ENCODE measurements around the gene SKIC2. TPM values are rescaled to one million over a fixed set of nuclear protein-coding genes. Genes with fewer than 3 reads are reported as not detected.
A peak's percentile ranks its signal among the peaks of the same experiment; 100 is the strongest.
"Not testable (repeated sequence)": the region's sequence is repeated elsewhere in the genome, so short reads cannot be mapped to it uniquely, and the experiment has no call there.

The SKIC2 gene
- total RNA-seq = 78.6 to 84.3 TPM (median 82.0 TPM) in 3 replicates

- Mint-ChIP-seq H3K9me3 (no peaks in the 10 kb centered on the region), H3K36me3 (peaks cover 43% of the 10 kb centered on the region), H3K27me3 (ENCODE audit: low read depth) (no peaks in the 10 kb centered on the region), H3K4me3 (peak within 1 kb of the TSS; percentile 97), H3K27ac (peak within 1 kb of the TSS; percentile 94), H3K4me1 (peaks cover 27% of the 10 kb centered on the region)
- DNase-seq (ENCODE audit: low spot score in 2 of 2, unreplicated experiment in 2 of 2) = peak; percentile 96 to 97
- TF ChIP-seq CTCF (IDR thresholded peaks at IDR 0.05; ENCODE audit: unreplicated experiment) = no peak
Observed at GRCh38 chr6:31958741-31959739, at the start of gene SKIC2, which contains the start of gene NELFE. TSS of gene SKIC2 (plus strand) at chr6:31959175. CDS start at chr6:31959193, 18 bp downstream. TSS of gene NELFE (minus strand) at chr6:31958971. CDS start at chr6:31958446, 525 bp downstream.

- H3K27me3 Mint-ChIP-seq (ENCODE audit: low read depth); H3K36me3 Mint-ChIP-seq; H3K4me3 Mint-ChIP-seq: not testable (repeated sequence)
Observed at GRCh38 chr6:31909298-31909697, 49.7 kb upstream of the SKIC2 start.

GRCh38 chr6:31911826-31912585, 47.0 kb upstream of the SKIC2 start:
- Mint-ChIP-seq H3K4me3 (no peak overlapping the region), H3K27ac (no peak overlapping the region), H3K9me3 (no peaks in the 10 kb centered on the region), H3K4me1 (peaks cover 4% of the 10 kb centered on the region), H3K36me3 (no peaks in the 10 kb centered on the region), H3K27me3 (ENCODE audit: low read depth) (no peaks in the 10 kb centered on the region)
- TF ChIP-seq CTCF (IDR thresholded peaks at IDR 0.05; ENCODE audit: unreplicated experiment) = no peak
- DNase-seq (ENCODE audit: low spot score in 2 of 2, unreplicated experiment in 2 of 2) = no peak

More at GRCh38 chr6:31909298-31909697, 49.7 kb upstream of the SKIC2 start:
- H3K27ac Mint-ChIP-seq; H3K9me3 Mint-ChIP-seq; H3K4me1 Mint-ChIP-seq; DNase-seq (ENCODE audit: low spot score in 2 of 2, unreplicated experiment in 2 of 2): not testable (repeated sequence)

- peaks cover 8% of the 10 kb centered on the region for H3K4me1 Mint-ChIP-seq
- TF ChIP-seq CTCF (IDR thresholded peaks at IDR 0.05; ENCODE audit: unreplicated experiment) = no peak
- H3K9me3 Mint-ChIP-seq = no peaks in the 10 kb centered on the region
- no peak for DNase-seq (ENCODE audit: low spot score in 2 of 2, unreplicated experiment in 2 of 2)
- H3K36me3 Mint-ChIP-seq = no peaks in the 10 kb centered on the region
- no peak overlapping the region for H3K4me3 Mint-ChIP-seq
- H3K27me3 Mint-ChIP-seq (ENCODE audit: low read depth) = no peaks in the 10 kb centered on the region
- no peak overlapping the region for H3K27ac Mint-ChIP-seq
Observed at GRCh38 chr6:31915351-31915750, 43.6 kb upstream of the SKIC2 start.

GRCh38 chr6:31915756-31916155, 43.2 kb upstream of the SKIC2 start:
- H3K4me3 Mint-ChIP-seq = no peak overlapping the region
- H3K36me3 Mint-ChIP-seq = no peaks in the 10 kb centered on the region
- H3K27me3 Mint-ChIP-seq (ENCODE audit: low read depth) = no peaks in the 10 kb centered on the region
- DNase-seq (ENCODE audit: low spot score in 2 of 2, unreplicated experiment in 2 of 2) = no peak
- peaks cover 8% of the 10 kb centered on the region for H3K4me1 Mint-ChIP-seq
- peak overlapping the region; percentile 1 for H3K27ac Mint-ChIP-seq
- TF ChIP-seq CTCF (IDR thresholded peaks at IDR 0.05; ENCODE audit: unreplicated experiment) = no peak
- no peaks in the 10 kb centered on the region for H3K9me3 Mint-ChIP-seq
